Urinary bladder (tissue), 4 donors: ENCODE measurements around the gene SLC14A1. TPM values are rescaled to one million over a fixed set of nuclear protein-coding genes. Genes with fewer than 3 reads are reported as not detected.

Experiments
- DNase-seq: peaks from one replicate; pipeline ENCODE4 v3.0.0-alpha.2; 2015; ENCODE audit errors: extremely low spot score
- H3K27ac ChIP-seq: one replicate; pipeline ENCODE4 v1.5.1; 2013; ENCODE audit warnings: low read depth, mild to moderate bottlenecking, moderate library complexity
- H3K36me3 ChIP-seq: one replicate; pipeline ENCODE4 v1.6.1; 2013; ENCODE audit warnings: mild to moderate bottlenecking, moderate library complexity; ENCODE audit not compliant: insufficient read depth
- H3K4me1 ChIP-seq: one replicate; pipeline ENCODE4 v1.6.1; 2013; ENCODE audit warnings: mild to moderate bottlenecking, moderate library complexity; ENCODE audit not compliant: insufficient read depth
- H3K4me3 ChIP-seq: one replicate; pipeline ENCODE4 v1.5.1; 2013; ENCODE audit warnings: low read depth, low read length
- WGBS: extraction: QIAGEN DNeasy Blood & Tissue Kit; methylation state at CpG from one replicate; pipeline ENCODE4 v1.1.7; 2013; 5-methylcytosine and 5-hydroxymethylcytosine counted together
- polyA plus RNA-seq: library from polyadenylated mRNA; stranded (reverse); fragments of 200-250 nt; gene quantifications from one replicate; pipeline ENCODE4 v1.2.3, GENCODE V29; 2013
- total RNA-seq: library from RNA; depleted of rRNA; stranded (reverse); fragments of >200 nt; gene quantifications from one replicate; pipeline ENCODE4 v1.2.3, GENCODE V29; 2014
- donor health status: healthy with polysubstance abuse.
- donor health status: healthy.

Gene SLC14A1
- total RNA-seq (102 TPM), polyA plus RNA-seq (23.5 TPM)

DNA sequence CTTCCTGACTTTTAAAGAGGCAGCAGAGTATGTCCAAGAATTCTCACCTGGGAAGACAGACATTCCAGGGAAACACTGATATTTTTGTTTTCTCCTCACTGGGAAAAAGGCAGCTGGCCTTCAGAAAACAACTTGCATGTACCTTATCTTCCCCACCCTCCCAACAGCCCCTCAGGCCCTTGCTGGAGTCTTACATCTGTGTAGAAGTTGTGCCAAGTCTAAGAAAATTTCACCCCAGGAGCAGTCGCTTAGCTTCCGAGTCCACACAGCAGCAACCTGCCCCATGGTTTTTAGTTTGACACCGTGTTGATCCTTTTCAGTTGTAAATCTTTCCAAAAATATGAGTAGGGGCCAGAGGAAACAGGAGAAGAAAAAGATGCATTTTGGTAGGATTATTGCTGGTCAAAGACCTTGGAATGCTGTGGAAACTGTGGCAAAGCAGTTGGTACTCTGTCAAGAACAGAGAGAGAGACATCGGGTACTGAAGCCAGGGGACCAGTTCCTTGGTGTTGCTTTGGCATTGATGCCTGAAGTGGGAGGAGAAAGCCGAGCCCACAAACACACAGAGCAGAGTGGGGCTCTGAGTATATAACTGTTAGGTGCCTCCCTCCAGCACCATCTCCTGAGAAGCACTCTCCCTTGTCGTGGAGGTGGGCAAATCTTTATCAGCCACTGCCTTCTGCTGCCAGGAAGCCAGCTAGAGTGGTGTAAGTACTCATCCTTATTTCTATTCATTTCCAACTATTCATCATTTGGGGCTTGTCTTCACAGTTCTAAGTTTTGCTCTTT is at the start of gene SLC14A1:
TSS of gene SLC14A1 (plus strand) at position 615 of the 789 bp plus-strand sequence. CDS start 6,140 bp downstream, outside the sequence.
- no peaks in the 10 kb centered on the region for H3K4me1 ChIP-seq
- H3K27ac ChIP-seq: peak within 1 kb of the TSS; percentile 53
- WGBS: 44% methylated on average over 6 of the region's 6 CpGs
- DNase-seq: no peak
- H3K36me3 ChIP-seq: no peaks in the 10 kb centered on the region
- peak within 1 kb of the TSS; percentile 48 for H3K4me3 ChIP-seq

GRCh38 chr18:45677276-45677807 is 46.6 kb upstream of the SLC14A1 start:
- no peak overlapping the region for H3K4me3 ChIP-seq
- H3K4me1 ChIP-seq: no peaks in the 10 kb centered on the region
- 92% methylated on average over 4 of the region's 4 CpGs for WGBS
- H3K27ac ChIP-seq: no peak overlapping the region
- H3K36me3 ChIP-seq: no peaks in the 10 kb centered on the region
- DNase-seq: no peak

GRCh38 chr18:45678441-45678840 is 45.5 kb upstream of the SLC14A1 start:
- Histone ChIP-seq H3K36me3 (no peaks in the 10 kb centered on the region), H3K27ac (no peak overlapping the region), H3K4me1 (no peaks in the 10 kb centered on the region), H3K4me3 (no peak overlapping the region)
- 85% methylated on average over 4 of the region's 4 CpGs for WGBS
- no peak for DNase-seq

- no peak overlapping the region for H3K4me3 ChIP-seq
- no peaks in the 10 kb centered on the region for H3K36me3 ChIP-seq
- no peaks in the 10 kb centered on the region for H3K4me1 ChIP-seq
- DNase-seq: no peak
- WGBS: 37% methylated on average over 1 of the region's 1 CpG
- no peak overlapping the region for H3K27ac ChIP-seq
Measured at GRCh38 chr18:45678850-45679249, 45.1 kb upstream of the SLC14A1 start.

- no peaks in the 10 kb centered on the region for H3K4me1 ChIP-seq
- DNase-seq: no peak
- no peak overlapping the region for H3K4me3 ChIP-seq
- no peak overlapping the region for H3K27ac ChIP-seq
- no peaks in the 10 kb centered on the region for H3K36me3 ChIP-seq
- 76% methylated on average over 6 of the region's 6 CpGs for WGBS
Measured at GRCh38 chr18:45680066-45680690, 43.8 kb upstream of the SLC14A1 start.

GRCh38 chr18:45682181-45682580 is 41.8 kb upstream of the SLC14A1 start:
- Histone ChIP-seq H3K4me1 (no peaks in the 10 kb centered on the region), H3K27ac (no peak overlapping the region), H3K36me3 (no peaks in the 10 kb centered on the region), H3K4me3 (no peak overlapping the region)
- WGBS: 83% methylated on average over 8 of the region's 8 CpGs
- no peak for DNase-seq

DNA sequence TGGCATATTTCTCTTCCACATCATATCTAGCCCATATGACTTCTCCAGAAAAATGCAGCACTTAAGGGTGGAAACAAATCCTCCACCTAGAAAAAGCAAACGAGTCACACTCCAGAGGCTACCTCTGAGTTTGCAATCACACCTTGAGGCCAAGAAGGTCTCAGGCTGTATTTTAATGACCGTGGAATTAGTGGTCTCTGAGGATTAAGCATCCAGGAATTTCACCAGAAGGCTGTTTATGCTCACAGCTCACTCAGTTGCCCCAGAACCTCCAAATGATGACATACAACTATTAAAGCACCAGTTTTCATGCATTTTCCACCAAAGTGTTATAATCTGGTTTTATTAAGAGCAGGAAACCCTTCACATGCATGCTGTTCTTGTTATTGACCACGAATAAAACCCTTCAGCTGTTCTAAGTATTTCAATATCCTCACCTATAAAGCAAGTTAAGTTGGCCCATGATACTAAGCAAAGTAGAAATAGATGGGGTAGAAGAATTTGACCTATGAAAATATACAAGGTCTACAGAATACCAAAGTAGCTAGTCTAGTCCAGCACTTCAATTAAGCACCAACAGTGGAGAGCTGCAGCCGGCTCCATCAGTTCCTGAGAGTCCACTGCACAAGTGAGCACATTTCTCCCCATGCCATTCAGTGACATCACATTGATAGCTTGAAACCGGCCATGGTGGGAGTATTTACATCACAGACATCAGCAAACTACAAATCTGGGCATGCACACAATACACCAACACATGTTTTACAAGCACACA is 39.5 kb upstream of the SLC14A1 start:
- H3K4me3 ChIP-seq: no peak overlapping the region
- no peak for DNase-seq
- H3K27ac ChIP-seq: no peak overlapping the region
- H3K4me1 ChIP-seq: no peaks in the 10 kb centered on the region
- no peaks in the 10 kb centered on the region for H3K36me3 ChIP-seq
- WGBS: 68% methylated on average over 5 of the region's 5 CpGs

DNA sequence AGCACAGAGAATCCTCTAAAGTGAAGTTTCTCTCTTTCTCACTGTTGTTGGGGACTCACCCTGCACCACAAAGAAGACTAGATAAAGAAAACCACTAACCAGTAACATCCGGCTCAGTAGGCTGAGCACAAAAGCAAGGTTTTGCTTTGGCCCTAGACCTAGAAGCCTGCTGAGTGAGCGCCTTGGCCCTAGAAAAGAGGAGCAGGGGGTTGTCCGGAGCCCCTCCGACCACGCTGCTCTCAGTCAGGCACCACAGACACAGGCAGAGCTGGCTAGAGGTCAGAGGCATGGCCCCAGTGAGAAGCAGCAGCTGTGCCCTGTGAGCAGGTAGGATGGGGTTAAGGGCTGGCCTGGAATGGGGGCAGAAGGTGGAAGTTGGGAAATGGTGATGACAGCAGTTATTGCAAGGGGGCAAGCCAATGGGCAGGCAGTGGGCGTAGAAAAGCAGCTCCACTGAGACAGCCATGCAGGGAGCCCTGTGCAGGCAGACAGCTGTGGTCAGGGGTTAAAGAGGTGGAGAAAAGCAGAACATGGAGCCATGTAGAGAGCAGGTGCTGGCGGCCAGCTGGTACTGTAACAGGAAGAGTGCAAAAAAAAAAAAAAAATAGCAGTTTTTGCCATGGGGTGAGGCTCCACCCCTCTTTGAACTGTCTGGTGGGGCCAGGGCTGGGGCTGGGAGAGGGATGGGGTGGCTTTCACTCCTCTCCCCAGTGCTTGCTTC is 36.9 kb upstream of the SLC14A1 start:
- H3K4me3 ChIP-seq: no peak overlapping the region
- H3K4me1 ChIP-seq: no peaks in the 10 kb centered on the region
- no peak overlapping the region for H3K27ac ChIP-seq
- no peaks in the 10 kb centered on the region for H3K36me3 ChIP-seq
- WGBS: 70% methylated on average over 7 of the region's 7 CpGs
- DNase-seq: no peak

GRCh38 chr18:45687621-45688020 is 36.4 kb upstream of the SLC14A1 start:
- Histone ChIP-seq H3K27ac (no peak overlapping the region), H3K4me3 (no peak overlapping the region), H3K4me1 (no peaks in the 10 kb centered on the region), H3K36me3 (no peaks in the 10 kb centered on the region)
- WGBS: 59% methylated on average over 6 of the region's 6 CpGs
- no peak for DNase-seq

DNA sequence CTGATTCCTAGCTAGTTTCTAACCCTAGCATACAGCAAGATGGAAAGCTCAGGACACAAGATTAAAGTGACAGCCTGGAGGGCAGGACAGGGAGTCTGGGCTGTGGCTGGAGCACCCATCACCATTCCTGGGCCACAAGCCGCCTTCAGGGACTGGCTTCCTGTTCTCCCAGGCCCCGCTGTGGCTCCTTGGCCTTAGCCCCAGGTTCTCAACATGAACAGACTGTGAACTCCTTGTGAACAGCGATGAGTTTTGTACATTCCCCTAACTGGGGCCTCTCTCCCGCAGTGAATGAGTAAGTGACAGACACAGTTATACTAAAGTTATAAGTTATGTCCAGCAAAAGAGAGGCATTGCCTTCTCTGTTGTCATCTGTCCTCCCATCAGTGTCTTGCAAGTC is 35.9 kb upstream of the SLC14A1 start:
- no peaks in the 10 kb centered on the region for H3K4me1 ChIP-seq
- no peak overlapping the region for H3K4me3 ChIP-seq
- no peaks in the 10 kb centered on the region for H3K36me3 ChIP-seq
- DNase-seq: no peak
- 77% methylated on average over 4 of the region's 4 CpGs for WGBS
- no peak overlapping the region for H3K27ac ChIP-seq

DNA sequence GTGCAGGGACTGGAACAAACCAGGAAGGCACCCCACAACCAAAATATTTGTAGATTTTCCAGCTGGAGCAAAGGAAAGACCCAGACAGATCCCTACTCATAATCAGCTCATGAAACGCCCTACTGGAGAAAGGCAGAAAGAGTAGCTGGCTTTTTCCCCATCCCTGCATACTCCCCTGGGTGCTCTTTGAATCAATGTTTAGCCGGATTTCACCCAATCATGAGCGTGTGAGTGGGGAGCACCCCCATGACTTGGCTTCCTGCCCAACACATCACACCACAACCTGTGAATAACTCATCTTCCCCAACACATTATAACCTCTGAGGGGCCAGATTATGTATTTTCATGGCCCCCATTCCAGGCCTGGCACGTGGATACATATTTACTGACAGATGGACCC is 35.1 kb upstream of the SLC14A1 start:
- 83% methylated on average over 4 of the region's 4 CpGs for WGBS
- no peak overlapping the region for H3K27ac ChIP-seq

DNA sequence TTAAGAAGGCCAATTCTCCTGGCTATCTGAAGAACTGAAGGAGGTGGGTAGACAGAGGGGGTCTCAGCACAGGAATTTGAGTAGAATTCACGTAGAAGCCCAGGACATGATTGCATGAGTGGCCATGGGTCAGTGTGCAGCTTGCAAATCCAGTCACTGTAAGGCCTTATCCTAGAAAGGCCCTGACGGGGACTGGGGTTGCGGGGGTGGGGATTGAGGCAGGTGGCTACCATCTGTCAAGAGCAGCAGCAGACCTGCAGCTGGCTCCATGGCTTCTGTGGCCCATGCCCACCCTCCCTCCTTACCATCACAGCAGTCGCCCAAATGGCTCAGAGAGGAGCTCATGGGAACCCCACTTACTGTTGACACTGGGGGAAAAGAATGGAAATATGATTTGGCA is 34.6 kb upstream of the SLC14A1 start:
- WGBS: 78% methylated on average over 4 of the region's 4 CpGs
- H3K36me3 ChIP-seq: no peaks in the 10 kb centered on the region
- no peak overlapping the region for H3K27ac ChIP-seq
- no peak for DNase-seq
- H3K4me1 ChIP-seq: no peaks in the 10 kb centered on the region
- no peak overlapping the region for H3K4me3 ChIP-seq

More for the DNA sequence above, 35.1 kb upstream of the SLC14A1 start:
- Histone ChIP-seq H3K36me3 (no peaks in the 10 kb centered on the region), H3K4me1 (no peaks in the 10 kb centered on the region), H3K4me3 (no peak overlapping the region)
- DNase-seq: no peak
